ENCODE data around the gene TBRG4. TPM values are rescaled to one million over a fixed set of nuclear protein-coding genes. Genes with fewer than 3 reads are reported as not detected.

The TBRG4 gene
- total RNA-seq, 1 donor from 2014 or later: 128 TPM

DNA sequence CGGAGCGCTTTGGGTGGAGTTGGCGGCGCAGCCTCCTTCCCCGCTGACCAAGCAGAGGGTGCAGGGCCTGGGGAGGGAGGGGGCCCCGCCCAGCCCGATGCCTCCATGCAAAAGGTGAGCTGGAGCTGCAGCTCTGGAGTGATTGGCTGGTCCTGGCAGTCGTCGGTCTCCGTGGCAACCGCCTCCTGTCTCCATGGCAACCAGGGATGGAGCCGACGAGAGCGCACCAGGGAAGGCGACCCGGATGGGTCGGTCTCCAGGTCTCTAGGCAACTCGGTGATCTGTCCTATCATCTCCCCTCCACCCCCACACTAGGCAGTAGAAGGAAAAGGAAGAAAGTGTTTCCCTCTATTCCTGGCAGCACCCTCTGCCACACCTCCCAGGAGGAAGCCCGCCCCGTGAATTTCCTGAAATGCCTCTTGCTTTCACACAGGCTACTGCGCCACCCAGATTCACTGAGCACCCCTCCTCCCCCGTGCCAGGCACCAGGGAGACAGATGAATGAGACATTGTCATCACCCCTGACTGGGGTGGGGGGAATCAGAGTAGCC, 22.1 kb downstream of the TBRG4 start:
- Mint-ChIP-seq H3K27me3 (peaks cover 11% of the 10 kb centered on the region), H3K27ac (no peak overlapping the region), H3K4me1 (peaks cover 9% of the 10 kb centered on the region), H3K9me3 (peaks cover 8% of the 10 kb centered on the region), H3K4me3 (peak overlapping the region; percentile 78), H3K36me3 (ENCODE audit: low read depth) (peaks cover 2% of the 10 kb centered on the region)
- CTCF ChIA-PET: no interaction called here
- POLR2A ChIA-PET: interaction anchor here (0.7 to 1.4 kb wide), 3 partner anchors 22 to 342 kb away, joined by 3 read pairs; partner anchors contain the start of gene TBRG4
- TF ChIP-seq, protein P1, sequence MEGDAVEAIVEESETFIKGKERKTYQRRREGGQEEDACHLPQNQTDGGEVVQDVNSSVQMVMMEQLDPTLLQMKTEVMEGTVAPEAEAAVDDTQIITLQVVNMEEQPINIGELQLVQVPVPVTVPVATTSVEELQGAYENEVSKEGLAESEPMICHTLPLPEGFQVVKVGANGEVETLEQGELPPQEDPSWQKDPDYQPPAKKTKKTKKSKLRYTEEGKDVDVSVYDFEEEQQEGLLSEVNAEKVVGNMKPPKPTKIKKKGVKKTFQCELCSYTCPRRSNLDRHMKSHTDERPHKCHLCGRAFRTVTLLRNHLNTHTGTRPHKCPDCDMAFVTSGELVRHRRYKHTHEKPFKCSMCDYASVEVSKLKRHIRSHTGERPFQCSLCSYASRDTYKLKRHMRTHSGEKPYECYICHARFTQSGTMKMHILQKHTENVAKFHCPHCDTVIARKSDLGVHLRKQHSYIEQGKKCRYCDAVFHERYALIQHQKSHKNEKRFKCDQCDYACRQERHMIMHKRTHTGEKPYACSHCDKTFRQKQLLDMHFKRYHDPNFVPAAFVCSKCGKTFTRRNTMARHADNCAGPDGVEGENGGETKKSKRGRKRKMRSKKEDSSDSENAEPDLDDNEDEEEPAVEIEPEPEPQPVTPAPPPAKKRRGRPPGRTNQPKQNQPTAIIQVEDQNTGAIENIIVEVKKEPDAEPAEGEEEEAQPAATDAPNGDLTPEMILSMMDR (IDR thresholded peaks at IDR 0.05): no peak
- peak; percentile 57 for ATAC-seq (ENCODE audit: low read depth)
- no peak for DNase-seq
- intact Hi-C loops (cut with micrococcal nuclease): no loop called here

DNA sequence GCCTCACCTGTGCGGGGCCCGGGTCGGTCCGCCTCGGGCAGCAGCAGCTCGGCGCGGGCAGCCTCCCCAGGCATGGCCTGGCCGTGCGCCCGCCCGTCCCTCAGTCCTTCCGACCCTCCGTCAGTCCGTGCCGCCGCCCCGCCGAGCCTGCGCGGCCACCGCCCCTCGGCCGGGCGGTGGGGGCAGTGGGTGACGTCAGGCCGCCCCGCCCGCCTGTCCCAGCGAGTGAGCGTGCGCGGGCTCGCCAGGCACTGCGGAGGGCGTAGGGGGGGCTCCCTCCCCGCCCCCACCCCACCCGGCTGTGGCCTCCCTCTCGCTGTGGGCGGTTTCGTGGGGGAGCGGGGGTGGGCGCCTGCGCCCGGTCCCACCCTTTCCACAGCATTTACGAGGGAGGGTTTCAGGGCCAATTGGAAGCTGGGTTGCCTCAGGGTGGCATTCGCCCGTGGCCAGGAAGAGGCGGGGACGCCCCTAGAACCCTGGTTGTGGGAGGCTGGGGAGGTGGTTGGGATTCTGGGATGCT, 22.6 kb downstream of the TBRG4 start, which contains the start of gene NACAD:
Gene NACAD (minus strand): TSS at position 149 of the 520 bp plus-strand sequence. CDS start 75 bp downstream, at position 74.
- TF ChIP-seq, protein P1 (IDR thresholded peaks at IDR 0.05): no peak
- Mint-ChIP-seq H3K27ac (no peak within 1 kb of the TSS), H3K4me1 (peaks cover 9% of the 10 kb centered on the region), H3K27me3 (peaks cover 11% of the 10 kb centered on the region), H3K9me3 (peaks cover 8% of the 10 kb centered on the region), H3K36me3 (ENCODE audit: low read depth) (peaks cover 2% of the 10 kb centered on the region), H3K4me3 (peak within 1 kb of the TSS; percentile 78)
- CTCF ChIA-PET: no interaction called here
- intact Hi-C loops (cut with micrococcal nuclease): no loop called here
- POLR2A ChIA-PET: interaction anchor here (0.7 to 1.4 kb wide), 3 partner anchors 23 to 341 kb away, joined by 3 read pairs; partner anchors contain the start of gene TBRG4
- ATAC-seq (ENCODE audit: low read depth): peak; percentile 69
- no peak for DNase-seq

DNA sequence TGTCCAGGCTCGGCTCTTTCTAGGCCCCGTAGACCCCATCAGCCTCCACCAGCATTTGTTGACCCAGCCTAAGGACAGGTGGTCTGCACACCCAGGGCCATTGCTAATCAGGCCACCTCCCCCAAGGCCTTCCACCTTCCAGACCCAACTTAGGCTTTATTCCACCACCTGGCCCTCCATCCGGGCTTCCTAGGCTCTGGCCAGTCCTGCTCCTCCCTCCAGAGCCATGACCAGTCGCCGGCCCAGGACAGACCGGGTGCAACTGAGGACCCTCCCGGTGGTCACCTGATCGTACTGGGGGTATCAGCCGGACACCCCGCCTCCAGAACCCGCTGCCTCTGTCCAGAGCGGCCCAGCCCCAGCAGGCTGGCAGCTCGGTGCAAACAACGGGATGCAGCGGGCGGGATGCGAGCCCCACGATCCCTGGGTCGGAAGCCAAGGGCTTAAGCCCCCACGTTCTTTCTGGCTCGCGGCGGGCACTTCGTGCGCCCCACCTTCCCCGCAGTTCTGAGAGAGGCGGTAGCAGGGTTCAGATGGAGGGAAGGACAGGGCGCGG, 23.3 kb downstream of the TBRG4 start:
- Mint-ChIP-seq H3K4me1 (peaks cover 9% of the 10 kb centered on the region), H3K27me3 (peaks cover 11% of the 10 kb centered on the region), H3K9me3 (peaks cover 5% of the 10 kb centered on the region), H3K4me3 (peak overlapping the region; percentile 62), H3K27ac (no peak overlapping the region), H3K36me3 (ENCODE audit: low read depth) (no peaks in the 10 kb centered on the region)
- DNase-seq (no peak), ATAC-seq (ENCODE audit: low read depth) (no peak)
- ChIA-PET POLR2A (interaction anchor here (1.4 kb wide), 1 partner anchor 87 kb away, joined by 3 read pairs; no protein-coding TSS in a partner anchor), CTCF (no interaction called here)
- intact Hi-C loops (cut with micrococcal nuclease): no loop called here
- TF ChIP-seq, protein P1 (IDR thresholded peaks at IDR 0.05): no peak

DNA sequence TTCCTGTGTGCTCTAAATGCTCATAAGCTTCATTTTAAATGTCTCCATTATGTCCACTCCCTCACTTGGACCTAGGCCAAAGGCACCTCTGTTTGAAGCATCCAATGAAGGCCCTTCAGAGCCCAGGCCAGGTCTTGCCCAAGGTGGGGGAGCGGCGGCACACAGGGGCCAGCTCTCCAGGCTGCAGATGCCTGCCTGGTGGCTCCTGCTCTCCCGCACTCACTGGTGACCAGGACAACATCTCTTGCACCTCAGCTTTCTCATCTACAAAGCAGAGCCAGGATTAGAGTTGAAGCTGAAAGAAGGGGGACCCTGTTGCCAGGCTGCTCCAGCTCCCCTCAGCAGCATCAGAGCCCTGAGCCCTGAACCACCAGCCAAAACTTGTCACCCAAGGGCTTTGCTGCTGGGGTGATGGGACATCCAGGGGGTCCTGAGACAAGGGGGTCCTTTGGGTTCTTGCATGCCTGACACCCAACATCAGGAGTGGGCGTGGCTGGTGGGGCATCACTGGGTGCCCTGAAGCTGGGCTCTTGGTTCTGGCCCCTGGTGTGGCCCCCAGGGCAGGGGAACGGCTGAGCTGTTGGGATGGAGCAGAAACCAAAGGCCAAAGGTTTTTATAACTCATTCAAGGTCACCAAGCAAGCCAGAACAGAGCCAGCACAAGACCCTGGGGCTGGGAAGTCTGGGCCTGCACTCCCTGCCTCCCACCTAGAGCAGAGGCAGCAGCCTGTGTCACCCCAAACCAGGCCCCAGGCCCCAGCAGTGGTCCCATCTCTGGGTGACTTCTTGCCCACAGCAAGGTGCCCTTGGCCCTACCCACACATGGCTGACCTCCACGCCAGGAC, 24.0 kb downstream of the TBRG4 start:
- ATAC-seq (ENCODE audit: low read depth): no peak
- Mint-ChIP-seq H3K9me3 (peaks cover under 1% of the 10 kb centered on the region), H3K36me3 (ENCODE audit: low read depth) (no peaks in the 10 kb centered on the region), H3K4me3 (peak overlapping the region; percentile 56), H3K27me3 (peaks cover 11% of the 10 kb centered on the region), H3K4me1 (peaks cover 9% of the 10 kb centered on the region), H3K27ac (no peak overlapping the region)
- CTCF ChIA-PET: no interaction called here
- intact Hi-C loops (cut with micrococcal nuclease): no loop called here
- POLR2A ChIA-PET: no interaction called here
- TF ChIP-seq, protein P1 (IDR thresholded peaks at IDR 0.05): no peak
- no peak for DNase-seq

Data from activated B cell treated with CpG ODN at 0.5 μM for 24 hours (primary cell).